AG09309 (cell line): ENCODE measurements around the gene UGT3A2.

ENCODE experiments used
- DNase-seq: peaks from one replicate; pipeline ENCODE4 v3.0.0-alpha.2; 2010; ENCODE audit warnings: low read depth
- H3K4me3 ChIP-seq: 2 replicates; pipeline ENCODE4 v1.5.1; 2011; ENCODE audit warnings: mild to moderate bottlenecking, low read depth, low read length, moderate library complexity; ENCODE audit not compliant: control insufficient read depth
- TF ChIP-seq, protein P1 (sequence below): IDR thresholded peaks from 2 replicates; pipeline ENCODE4 v1.5.1; 2011; ENCODE audit warnings: mild to moderate bottlenecking, low read depth, low read length, inconsistent platforms; ENCODE audit not compliant: insufficient read depth, control insufficient read depth; ENCODE audit errors: missing control alignments

UGT3A2 gene

DNA sequence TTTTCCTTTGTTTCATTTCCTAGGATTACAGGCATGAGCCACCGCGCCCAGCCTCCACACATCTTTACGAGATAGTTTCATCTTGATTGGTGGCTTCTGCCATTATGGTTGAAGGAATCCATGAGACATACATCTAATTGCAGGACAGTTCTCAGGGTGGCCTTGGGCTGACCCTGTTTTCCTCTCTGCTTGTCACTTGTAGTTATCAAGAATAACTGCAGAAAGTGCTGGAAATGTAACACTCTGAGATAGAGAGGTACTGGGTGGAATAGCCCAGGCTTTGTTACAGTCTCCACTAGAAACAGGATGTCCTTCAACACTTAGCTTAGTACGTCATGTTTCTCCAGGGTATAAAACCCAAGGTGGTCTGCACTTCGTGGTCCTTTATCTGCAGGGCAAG is 10.7 kb downstream of the UGT3A2 start:
- DNase-seq = no peak
- TF ChIP-seq, protein P1, sequence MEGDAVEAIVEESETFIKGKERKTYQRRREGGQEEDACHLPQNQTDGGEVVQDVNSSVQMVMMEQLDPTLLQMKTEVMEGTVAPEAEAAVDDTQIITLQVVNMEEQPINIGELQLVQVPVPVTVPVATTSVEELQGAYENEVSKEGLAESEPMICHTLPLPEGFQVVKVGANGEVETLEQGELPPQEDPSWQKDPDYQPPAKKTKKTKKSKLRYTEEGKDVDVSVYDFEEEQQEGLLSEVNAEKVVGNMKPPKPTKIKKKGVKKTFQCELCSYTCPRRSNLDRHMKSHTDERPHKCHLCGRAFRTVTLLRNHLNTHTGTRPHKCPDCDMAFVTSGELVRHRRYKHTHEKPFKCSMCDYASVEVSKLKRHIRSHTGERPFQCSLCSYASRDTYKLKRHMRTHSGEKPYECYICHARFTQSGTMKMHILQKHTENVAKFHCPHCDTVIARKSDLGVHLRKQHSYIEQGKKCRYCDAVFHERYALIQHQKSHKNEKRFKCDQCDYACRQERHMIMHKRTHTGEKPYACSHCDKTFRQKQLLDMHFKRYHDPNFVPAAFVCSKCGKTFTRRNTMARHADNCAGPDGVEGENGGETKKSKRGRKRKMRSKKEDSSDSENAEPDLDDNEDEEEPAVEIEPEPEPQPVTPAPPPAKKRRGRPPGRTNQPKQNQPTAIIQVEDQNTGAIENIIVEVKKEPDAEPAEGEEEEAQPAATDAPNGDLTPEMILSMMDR = no peak
- H3K4me3 ChIP-seq = no peak overlapping the region

GRCh38 chr5:36054647-36055046 is 12.0 kb downstream of the UGT3A2 start:
- DNase-seq = no peak
- TF ChIP-seq, protein P1 = no peak

DNA sequence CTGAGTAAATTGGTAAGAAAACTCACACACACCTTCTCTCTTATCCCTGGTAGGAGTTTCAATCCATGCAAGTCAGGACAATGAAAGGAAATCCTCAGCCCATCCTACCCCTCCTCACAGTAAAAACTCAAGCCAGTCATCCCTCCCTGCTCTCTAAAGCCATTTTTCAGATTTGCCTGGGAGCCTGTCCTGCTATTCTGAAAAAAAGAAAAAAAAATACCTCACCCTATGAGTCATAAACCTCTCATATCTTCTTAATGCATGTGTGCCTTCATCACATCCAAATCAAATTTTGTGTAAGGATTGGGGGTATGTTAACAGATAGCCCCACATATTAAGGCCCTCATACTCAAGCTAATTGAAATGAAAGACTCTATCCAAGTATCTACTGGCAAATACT is 14.1 kb downstream of the UGT3A2 start:
- no peak for DNase-seq
- TF ChIP-seq, protein P1 = no peak
- no peak overlapping the region for H3K4me3 ChIP-seq

More at GRCh38 chr5:36054647-36055046, 12.0 kb downstream of the UGT3A2 start:
- H3K4me3 ChIP-seq = no peak overlapping the region

DNA sequence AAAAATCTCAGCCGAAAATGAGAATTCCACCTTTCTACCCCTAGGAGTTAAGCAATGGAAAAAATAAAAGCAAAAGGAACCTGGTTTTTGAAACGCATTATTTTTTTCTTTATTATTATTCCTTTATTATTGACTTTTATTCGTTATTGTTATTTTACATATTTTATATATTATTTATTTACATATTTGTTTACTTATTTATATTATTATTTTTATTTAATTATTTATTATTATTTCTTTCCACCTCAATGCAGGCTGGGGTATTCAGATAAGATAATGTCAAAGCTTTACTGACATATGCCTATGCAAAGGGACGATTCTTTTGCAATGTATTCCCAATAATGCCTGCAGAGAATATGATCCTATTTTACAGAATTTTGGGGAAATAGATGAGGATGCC is 16.7 kb downstream of the UGT3A2 start:
- TF ChIP-seq, protein P1 = no peak

GRCh38 chr5:36047384-36048160 is 19.1 kb downstream of the UGT3A2 start:
- no peak for DNase-seq
- TF ChIP-seq, protein P1 = no peak
- H3K4me3 ChIP-seq = no peak overlapping the region

More for the DNA sequence above, 16.7 kb downstream of the UGT3A2 start:
- no peak for DNase-seq
- no peak overlapping the region for H3K4me3 ChIP-seq

DNA sequence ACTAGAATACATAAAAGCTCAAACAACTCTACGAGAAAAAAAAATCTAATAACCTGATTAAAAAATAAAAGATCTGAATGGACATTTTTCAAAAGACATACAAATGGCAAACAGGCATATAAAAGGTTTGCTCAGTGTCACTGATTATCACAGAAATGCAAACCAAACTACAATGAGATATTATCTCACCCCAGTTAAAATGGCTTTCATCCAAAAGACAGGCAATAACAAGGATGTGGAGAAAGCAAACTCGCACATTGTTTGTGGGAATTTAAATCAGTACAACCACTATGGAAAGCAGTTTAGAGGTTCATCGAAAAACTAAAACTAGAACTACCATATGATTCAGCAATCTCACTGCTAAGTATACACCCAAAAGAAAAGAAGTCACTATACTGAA is 20.8 kb downstream of the UGT3A2 start:
- TF ChIP-seq, protein P1 = no peak
- no peak for DNase-seq

More for the DNA sequence above, 20.8 kb downstream of the UGT3A2 start:
- no peak overlapping the region for H3K4me3 ChIP-seq
